AG09309 (cell line): Measurements from ENCODE around the gene ZNF771.

Experiments used
- DNase-seq: peaks from one replicate; pipeline ENCODE4 v3.0.0-alpha.2; 2010; ENCODE audit warnings: low read depth
- H3K4me3 ChIP-seq: 2 replicates; pipeline ENCODE4 v1.5.1; 2011; ENCODE audit warnings: mild to moderate bottlenecking, low read depth, low read length, moderate library complexity; ENCODE audit not compliant: control insufficient read depth
- TF ChIP-seq, protein P1 (sequence below): IDR thresholded peaks from 2 replicates; pipeline ENCODE4 v1.5.1; 2011; ENCODE audit warnings: mild to moderate bottlenecking, low read depth, low read length, inconsistent platforms; ENCODE audit not compliant: insufficient read depth, control insufficient read depth; ENCODE audit errors: missing control alignments

The ZNF771 gene

GRCh38 chr16:30407102-30407803 is at the start of gene ZNF771:
TSS of gene ZNF771 (plus strand) at chr16:30407606. CDS start at chr16:30408054, 448 bp downstream.
- no peak for DNase-seq
- peak within 1 kb of the TSS; percentile 43 for H3K4me3 ChIP-seq
- TF ChIP-seq, protein P1, sequence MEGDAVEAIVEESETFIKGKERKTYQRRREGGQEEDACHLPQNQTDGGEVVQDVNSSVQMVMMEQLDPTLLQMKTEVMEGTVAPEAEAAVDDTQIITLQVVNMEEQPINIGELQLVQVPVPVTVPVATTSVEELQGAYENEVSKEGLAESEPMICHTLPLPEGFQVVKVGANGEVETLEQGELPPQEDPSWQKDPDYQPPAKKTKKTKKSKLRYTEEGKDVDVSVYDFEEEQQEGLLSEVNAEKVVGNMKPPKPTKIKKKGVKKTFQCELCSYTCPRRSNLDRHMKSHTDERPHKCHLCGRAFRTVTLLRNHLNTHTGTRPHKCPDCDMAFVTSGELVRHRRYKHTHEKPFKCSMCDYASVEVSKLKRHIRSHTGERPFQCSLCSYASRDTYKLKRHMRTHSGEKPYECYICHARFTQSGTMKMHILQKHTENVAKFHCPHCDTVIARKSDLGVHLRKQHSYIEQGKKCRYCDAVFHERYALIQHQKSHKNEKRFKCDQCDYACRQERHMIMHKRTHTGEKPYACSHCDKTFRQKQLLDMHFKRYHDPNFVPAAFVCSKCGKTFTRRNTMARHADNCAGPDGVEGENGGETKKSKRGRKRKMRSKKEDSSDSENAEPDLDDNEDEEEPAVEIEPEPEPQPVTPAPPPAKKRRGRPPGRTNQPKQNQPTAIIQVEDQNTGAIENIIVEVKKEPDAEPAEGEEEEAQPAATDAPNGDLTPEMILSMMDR = no peak

DNA sequence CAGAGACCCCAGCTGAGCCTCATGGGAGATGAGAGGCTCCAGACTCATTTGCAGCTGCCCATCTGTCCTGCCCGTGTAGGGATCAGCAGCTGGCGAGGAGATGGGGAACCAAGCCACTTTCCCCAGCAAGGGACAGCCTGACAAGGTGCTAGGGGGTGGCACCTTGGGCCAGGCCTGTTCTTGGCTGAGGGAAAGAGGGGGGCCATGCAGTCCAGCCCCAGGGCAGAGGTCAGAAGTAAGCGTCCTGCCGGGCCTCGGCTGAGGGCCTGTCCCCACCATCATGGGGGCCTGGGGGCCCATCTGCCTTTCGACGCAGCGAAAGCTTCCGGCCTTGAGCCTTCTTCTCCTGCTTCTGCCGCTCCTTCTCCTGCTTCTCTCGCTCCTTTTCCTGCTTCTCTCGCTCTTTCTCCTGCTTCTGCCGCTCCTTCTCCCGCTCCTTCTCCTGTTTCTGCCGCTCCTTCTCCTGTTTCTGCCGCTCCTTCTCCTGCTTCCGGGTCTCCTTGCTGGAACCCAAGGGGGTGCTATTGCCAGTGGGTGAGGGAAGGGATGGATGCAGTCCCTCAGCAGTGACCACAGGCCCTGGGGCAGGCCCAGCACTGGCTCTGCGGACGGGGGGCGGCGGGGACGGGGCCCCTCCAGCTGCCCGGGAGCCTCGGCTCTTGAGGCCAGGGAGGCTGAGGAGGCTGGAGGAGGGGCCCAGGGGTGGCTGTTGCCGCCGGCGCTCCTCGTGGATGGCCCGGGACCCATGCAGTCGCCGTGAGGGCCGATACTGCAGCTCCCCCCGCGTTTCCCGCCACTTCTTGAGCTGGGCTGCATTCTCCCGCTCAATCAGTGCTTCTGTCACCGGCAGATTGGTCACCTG is 49.5 kb upstream of the ZNF771 start:
- DNase-seq = no peak
- no peak overlapping the region for H3K4me3 ChIP-seq
- TF ChIP-seq, protein P1 = no peak

DNA sequence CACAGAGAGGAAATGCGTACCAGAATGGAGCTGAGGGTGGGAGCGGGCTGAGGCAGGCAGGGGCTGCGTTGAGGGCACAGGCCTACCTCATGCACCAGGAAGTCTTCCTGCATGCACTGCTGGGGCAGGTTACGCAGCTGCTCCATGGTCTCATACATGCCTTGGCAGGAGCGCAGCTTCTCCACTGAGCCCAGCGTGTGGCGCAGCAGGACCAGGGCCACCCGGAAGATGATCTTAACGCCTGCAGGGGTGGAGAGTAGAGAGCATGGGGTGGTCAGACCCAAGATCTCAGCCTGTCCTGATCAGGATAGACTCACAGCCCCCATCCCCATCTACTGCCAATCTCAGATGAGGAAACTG is 48.8 kb upstream of the ZNF771 start:
- DNase-seq = no peak
- TF ChIP-seq, protein P1 = no peak

DNA sequence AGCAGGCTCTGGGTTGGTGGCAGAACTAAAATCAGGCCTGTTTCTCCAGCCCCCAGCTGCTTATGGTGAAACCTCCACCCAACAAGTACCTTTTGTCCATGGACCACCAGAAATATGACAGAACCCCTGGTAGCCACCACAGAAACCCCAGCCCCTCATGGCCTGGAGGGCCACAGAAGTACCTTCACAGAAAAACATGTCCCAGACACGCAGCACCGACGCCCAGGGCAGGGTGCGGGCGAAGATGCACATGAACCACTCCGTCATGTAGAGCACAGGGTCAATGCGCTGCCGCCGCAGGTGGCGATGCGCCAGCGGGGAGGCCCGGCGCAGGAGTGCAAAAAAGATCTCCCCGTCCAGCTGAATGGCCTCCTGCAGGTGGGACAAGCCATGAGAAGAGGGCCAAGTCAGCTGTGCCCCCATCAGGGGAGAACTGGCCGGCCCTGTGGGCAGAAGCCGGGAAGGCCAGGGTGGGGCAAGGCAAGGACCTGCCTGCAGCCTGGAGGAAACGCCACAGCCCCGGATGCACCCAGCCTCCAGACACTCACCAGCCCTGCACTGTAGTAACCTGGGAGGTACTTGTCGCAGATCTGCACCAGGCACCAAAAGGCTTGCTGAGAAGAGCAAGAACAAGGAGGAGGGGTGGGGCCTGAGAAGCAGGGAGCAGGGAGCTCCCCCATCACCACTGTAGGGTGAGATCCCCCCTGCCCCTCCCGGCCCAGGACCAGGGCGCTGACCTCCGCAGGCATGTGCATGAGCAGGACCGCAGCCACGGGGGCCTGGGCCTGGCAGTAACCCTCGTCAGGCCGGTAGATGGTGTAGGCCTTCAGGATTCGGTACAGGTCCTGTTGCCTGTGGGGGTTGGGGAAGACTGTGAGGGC is 48.2 kb upstream of the ZNF771 start:
- TF ChIP-seq, protein P1 = no peak
- H3K4me3 ChIP-seq = no peak overlapping the region
- DNase-seq = no peak

More for the DNA sequence above, 48.8 kb upstream of the ZNF771 start:
- H3K4me3 ChIP-seq = no peak overlapping the region

- H3K4me3 ChIP-seq = no peak overlapping the region
- TF ChIP-seq, protein P1 = no peak
- DNase-seq = no peak
These were observed 47.6 kb upstream of the ZNF771 start for GRCh38 chr16:30359871-30360170.

DNA sequence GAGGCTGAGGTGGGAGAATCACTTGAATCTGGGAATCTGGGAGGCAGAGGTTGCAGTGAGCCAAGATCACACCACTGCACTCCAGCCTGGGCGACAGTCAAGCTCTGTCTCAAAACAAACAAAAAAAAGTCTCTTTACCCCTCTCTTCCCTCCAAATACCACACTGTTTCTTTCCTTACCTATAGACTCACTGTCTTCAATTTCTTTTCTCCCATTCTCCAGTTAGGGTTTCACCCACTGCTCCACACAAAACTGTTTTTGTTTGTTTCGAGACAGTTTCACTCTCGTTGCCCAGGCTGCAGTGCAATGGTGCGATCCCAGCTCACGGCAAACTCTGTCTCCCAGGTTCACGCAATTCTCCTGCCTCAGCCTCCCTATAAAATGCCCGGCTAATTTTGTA is 46.2 kb upstream of the ZNF771 start:
- TF ChIP-seq, protein P1 = no peak
- DNase-seq = no peak
- H3K4me3 ChIP-seq = no peak overlapping the region
